ENCODE results near the gene RIOK1.
"Not testable (repeated sequence)": the region's sequence is repeated elsewhere in the genome, so short reads cannot be mapped to it uniquely, and the experiment has no call there.

Gene RIOK1

DNA sequence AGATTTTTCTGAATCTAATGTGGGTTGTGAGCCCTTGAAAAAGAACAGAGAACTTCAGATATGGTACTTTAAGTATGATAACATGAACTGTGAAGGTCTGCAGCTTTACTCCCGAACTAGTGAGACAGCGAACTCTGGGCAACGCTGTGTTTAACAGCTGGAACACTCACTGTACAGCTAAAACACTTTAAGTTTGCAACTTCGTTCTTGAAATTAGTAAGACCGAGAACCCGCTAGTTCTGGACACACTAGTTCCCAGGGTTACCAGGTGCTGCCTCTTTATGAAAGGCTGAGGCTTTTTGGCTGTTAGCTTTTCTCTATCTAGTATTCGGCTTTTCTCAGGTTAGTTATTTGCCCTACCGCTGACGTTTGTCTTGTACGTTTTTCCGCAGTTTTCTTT, 52.9 kb downstream of the RIOK1 start:
- DNase-seq: no peak

- DNase-seq: no peak
Observed at GRCh38 chr6:7445101-7445500, 55.5 kb downstream of the RIOK1 start.

GRCh38 chr6:7445885-7446461, 56.4 kb downstream of the RIOK1 start:
- DNase-seq: no peak

DNA sequence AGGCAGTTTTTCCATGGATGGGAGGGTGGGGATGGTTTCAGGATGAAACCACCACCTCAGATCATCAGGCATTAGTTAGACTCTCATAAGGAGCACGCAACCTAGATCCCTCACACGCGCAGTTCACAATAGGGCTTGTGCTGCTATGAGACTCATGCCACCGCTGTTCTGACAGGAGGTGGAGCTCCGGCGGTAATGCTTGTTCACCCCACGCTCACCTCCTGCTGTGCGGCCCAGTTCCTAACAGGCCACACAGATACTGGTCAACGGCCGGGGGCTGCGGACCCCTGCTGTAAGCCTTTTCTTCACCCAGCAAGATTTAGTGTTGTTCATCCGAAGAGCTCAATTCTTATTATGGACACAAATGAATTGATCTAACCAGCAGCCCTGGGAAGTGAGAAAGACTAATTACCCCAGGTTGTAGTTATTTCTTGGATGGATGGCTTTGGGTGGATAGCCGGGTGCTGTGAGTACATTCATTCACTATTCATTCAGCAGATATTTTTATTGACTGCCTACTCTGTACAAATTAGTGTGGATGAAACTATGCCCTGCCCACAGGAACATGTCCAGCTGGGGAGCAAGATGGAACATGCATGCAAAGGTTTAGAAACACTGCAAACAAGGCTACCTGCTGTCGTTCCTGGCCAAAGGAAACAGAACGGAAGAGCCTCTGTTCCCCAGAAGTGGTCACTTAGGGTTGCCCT, 57.2 kb downstream of the RIOK1 start:
- DNase-seq: no peak

DNA sequence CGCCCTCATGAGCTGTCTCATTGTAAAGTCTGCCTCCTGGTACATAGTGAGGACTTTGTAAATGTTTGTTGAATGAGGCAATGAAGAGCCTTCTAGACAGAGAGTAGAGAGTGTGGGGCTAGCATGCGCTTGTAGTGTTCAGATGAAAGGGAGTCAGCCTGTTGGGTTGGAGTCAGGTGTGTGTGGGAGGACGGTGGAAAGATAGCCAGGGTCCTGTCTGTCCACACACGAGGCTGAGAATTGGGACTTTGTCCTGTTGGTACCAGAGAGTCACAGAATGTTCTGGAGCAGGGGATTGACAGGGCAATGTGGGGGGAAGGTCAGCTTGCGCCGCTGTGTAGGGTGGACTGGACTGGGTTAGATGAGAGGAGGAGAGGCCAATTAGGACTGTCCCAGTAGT, 58.6 kb downstream of the RIOK1 start:
- DNase-seq: no peak

GRCh38 chr6:7449018-7449417, 59.4 kb downstream of the RIOK1 start:
- DNase-seq: no peak

DNA sequence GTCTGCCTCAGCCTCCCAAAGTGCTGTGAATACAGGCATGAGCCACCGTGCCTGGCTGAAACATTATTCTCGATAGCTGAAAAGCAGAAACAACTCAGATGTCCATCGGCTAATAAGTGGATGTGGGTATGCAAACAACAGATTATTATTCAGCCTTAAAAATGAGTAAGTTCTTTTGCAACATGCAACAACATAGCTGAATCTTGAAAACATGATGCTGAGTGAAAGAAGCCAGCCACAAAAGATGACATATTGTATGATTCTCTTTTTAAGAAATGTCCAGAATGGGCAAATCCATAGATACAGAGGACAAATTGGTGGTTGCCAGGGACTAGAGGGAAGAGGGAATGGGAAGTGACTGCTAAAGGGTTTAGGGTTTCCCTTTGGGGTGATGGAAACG, 61.7 kb downstream of the RIOK1 start:
- no peak for DNase-seq

DNA sequence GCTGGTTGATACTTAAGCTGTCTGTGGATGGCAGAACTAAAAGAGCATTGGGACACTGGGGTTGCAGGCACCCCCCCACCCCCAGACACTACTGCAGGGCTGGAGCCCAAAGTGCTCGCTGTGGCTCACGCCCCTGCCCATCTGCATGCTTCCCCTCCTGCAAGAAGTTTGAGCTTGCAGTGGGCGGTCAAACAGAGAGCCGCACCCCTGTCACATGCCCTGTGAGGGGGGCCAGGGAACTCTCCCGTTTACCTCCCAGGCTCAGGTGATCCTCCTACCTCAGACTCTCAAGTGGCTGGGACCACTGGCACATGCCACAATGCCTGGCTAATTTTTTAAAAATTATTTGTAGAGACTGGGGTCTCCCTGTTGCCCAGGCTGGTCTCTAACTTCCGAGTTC, 63.3 kb downstream of the RIOK1 start:
- DNase-seq: no peak

DNA sequence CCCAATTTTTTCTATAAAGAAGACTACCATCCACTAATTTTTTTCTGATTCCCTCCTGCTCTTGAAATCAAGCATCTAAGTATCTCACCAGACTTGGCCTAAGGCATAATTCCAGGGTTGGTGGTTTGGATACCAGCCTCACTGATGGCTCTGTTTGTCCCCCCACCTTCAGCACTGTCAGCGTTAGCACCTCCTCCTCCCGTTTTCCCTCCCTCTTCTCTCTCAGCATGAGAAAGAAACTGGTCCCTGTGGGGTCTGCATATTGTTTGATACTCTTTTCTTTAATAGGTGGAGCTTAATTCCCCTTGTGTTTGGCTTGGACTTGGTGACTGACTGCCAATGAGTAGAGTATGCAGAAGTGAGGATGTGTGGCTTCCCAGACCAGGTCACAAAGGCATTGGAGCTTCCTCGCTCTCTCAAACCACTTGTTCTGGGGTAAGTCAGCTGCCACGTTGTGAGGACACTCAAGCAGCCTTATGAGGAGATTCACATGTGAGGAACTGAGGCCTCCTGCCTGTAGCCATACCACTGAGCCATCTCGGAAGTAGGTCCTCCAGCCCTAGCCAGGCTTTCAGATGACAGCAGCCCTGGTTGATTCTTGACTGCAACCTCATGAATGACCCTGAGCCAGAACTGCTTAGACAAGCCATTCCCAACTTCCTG, 65.2 kb downstream of the RIOK1 start:
- no peak for DNase-seq

- not testable (repeated sequence) for DNase-seq
Observed at GRCh38 chr6:7456302-7456701, 66.7 kb downstream of the RIOK1 start.

- DNase-seq: no peak
Observed at GRCh38 chr6:7461416-7461815, 71.8 kb downstream of the RIOK1 start.

- no peak for DNase-seq
Observed at GRCh38 chr6:7463785-7464184, 74.2 kb downstream of the RIOK1 start.

GRCh38 chr6:7467007-7467897, 77.6 kb downstream of the RIOK1 start:
- no peak for DNase-seq
